RPMI7951 (cell line): ENCODE measurements around the gene WDR74. TPM values are rescaled to one million over a fixed set of nuclear protein-coding genes. Genes with fewer than 3 reads are reported as not detected.
"Not testable (repeated sequence)": the region's sequence is repeated elsewhere in the genome, so short reads cannot be mapped to it uniquely, and the experiment has no call there.

Experiments used
- DNase-seq: peaks from one replicate; pipeline ENCODE4 v3.0.0-alpha.2; 2012; ENCODE audit warnings: low read depth
- total RNA-seq: library from RNA; depleted of rRNA; stranded (reverse); fragments of >200 nt; shearing (Covaris generic); gene quantifications from 2 replicates; pipeline ENCODE4 v1.2.3, GENCODE V29; 2014; rRNA removed

Gene WDR74
- 61.3 and 80.4 TPM in 2 replicates for total RNA-seq

DNA sequence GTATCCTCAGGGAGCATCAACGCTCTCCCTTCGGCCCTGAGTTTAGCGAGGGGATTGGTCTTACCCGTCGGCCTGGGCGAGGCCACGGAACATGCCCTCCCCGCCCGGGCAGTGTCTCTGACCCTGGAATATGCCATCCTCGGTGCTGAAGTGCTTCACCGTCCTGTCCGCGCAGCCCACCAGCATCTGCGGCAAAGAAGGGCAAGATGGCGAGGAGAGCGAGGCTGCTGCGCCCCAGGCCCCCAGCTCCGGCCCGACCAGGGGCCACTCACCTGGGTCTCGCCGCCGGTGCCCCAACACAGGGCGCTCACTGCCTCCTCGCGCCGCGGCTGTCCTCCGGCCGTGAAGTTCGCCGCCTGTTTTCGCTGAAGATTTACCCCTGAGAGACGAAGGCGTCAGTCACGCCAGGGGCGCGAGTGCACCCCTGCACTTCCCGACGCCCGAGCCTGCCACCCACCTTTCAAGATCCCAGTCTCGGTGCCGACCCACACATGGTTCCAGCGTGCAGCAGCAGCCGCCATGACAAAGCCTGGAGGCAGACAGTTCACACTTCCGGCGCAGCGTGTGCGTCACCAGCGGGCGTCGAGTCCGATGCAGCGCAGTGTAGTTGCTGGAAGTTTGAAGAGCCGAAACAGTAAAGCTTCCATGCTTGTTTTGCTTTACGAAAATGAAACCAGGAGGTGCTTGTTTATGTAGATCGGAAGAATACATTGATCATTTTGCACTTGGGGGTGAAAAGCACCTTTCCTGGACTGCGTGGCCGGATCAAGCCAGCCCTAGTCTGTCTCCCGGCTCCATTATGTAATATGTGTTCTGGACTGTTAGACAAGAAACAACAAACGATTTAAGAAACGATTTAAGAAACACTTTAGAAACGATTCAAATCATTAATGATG is at the start of gene WDR74:
WDR74 (minus strand) TSS at position 541 of the 896 bp plus-strand sequence; CDS start at position 521, 20 bp downstream.
- peak; percentile 92 for DNase-seq

GRCh38 chr11:62889126-62889483 is 49.7 kb upstream of the WDR74 start:
- DNase-seq = no peak

DNA sequence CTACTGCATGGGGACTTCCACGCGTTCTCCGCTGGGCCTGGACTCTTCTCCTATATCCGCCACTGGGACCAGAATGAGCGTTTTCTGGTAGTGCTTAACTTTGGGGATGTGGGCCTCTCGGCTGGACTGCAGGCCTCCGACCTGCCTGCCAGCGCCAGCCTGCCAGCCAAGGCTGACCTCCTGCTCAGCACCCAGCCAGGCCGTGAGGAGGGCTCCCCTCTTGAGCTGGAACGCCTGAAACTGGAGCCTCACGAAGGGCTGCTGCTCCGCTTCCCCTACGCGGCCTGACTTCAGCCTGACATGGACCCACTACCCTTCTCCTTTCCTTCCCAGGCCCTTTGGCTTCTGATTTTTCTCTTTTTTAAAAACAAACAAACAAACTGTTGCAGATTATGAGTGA is 49.0 kb upstream of the WDR74 start:
- no peak for DNase-seq

DNA sequence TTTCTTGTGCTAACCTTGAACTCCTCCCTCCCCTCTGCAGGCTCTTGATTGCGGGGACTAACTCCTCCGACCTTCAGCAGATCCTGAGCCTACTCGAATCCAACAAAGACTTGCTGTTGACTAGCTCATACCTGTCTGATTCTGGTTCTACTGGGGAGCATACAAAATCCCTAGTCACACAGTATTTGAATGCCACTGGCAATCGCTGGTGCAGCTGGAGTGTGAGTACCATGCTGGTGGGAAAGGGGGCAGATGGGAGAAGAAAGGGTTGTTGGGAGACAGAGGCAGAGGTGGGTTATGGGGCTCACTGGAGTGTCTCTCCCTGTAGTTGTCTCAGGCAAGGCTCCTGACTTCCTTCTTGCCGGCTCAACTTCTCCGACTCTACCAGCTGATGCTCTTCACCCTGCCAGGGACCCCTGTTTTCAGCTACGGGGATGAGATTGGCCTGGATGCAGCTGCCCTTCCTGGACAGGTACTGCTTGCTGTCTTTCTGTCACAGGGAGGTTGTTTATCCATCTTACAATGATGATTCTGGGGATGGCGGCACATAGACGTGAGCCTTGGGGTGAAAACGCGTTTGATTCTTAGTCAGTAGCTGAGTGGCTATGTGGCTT is 45.9 kb upstream of the WDR74 start:
- no peak for DNase-seq

- DNase-seq = peak; percentile 48
Measured at GRCh38 chr11:62883673-62884072, 44.3 kb upstream of the WDR74 start.

DNA sequence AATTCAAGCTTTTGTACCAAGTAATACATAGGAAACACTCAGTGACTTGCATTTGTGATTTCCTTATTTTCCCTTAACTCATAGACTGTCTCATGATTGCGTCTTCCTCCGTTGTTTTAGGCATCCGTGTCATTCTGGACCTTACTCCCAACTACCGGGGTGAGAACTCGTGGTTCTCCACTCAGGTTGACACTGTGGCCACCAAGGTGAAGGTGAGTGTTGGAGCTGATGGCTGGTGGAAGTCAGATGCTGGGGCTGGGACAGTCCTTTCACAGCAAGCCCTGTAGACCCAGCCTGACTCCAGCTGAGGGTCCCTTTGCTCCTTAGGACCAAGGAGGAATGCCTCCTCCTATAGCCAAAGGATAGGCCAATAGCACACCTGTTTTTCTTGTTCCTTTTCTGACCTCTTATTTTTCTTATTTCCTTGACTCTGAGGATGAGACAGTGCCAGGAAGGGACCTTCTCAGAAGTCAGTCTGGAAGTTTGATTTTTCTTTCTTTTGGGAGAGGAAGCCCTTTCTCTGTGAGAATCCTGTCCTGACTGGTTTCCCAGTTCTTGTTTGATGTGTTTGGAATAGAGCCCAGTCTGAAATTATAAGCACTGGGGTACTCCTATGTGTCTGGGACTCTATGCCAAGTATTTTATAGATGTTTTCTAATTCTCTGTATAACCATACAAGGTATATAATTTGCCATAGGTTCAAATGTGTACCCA is 43.6 kb upstream of the WDR74 start:
- no peak for DNase-seq

- DNase-seq = no peak
Measured at GRCh38 chr11:62882431-62882749, 43.0 kb upstream of the WDR74 start.

GRCh38 chr11:62881579-62882430 is 42.4 kb upstream of the WDR74 start:
- DNase-seq = peak; percentile 96

DNA sequence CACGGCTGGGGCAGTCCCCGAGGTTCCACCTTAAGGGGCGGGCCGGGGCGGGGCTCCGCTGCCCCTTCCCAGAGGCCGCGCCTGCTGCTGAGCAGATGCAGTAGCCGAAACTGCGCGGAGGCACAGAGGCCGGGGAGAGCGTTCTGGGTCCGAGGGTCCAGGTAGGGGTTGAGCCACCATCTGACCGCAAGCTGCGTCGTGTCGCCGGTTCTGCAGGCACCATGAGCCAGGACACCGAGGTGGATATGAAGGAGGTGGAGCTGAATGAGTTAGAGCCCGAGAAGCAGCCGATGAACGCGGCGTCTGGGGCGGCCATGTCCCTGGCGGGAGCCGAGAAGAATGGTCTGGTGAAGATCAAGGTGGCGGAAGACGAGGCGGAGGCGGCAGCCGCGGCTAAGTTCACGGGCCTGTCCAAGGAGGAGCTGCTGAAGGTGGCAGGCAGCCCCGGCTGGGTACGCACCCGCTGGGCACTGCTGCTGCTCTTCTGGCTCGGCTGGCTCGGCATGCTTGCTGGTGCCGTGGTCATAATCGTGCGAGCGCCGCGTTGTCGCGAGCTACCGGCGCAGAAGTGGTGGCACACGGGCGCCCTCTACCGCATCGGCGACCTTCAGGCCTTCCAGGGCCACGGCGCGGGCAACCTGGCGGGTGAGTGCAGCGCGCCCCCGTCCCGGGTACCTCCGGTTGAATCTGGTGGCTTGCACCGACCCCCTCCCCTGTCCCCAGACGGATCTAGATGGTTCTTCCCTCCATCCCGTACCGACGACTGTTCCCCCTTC is 41.6 kb upstream of the WDR74 start, which contains the start of gene SLC3A2:
SLC3A2 (plus strand) TSS at position 94 of the 776 bp plus-strand sequence; CDS start at position 222, 128 bp downstream.
- DNase-seq = peak; percentile 86

- peak; percentile 76 for DNase-seq
Measured at GRCh38 chr11:62880231-62880802, 40.9 kb upstream of the WDR74 start.

DNA sequence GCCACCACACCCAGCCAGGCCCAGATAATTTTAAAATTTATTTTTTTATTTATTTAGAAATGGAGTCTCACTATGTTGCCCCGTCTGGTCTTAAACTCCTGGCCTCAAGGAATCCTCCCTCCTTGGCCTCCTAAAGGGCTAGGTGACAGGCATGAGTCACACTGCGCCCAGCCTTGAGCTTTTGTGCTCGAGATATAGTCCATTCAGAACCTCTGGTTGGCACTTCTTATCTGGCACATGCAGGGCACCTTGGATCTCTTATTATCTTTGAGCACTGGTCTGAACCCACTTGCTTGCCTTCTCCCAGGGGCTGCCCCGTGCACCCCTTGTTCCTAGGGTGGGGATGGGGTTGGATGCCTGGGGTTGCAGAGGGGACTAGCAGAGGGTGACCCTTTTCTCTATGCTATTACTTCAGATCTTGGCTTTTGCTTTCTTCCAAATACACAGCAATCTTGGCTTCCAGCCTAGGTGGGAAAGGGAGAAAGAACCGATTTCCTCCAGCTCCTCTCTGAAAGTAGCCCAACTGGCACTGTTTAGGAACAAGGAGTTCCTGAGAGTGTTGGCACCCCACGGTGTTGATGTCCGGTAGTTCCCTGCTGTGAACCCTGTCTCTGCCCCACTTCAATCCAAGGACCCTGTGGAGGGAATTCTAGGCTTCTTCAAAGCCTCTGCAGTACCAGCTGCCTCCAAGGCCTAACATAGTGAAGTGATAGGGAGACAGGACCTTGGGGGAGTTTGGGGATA is 40.0 kb upstream of the WDR74 start:
- no peak for DNase-seq

DNA sequence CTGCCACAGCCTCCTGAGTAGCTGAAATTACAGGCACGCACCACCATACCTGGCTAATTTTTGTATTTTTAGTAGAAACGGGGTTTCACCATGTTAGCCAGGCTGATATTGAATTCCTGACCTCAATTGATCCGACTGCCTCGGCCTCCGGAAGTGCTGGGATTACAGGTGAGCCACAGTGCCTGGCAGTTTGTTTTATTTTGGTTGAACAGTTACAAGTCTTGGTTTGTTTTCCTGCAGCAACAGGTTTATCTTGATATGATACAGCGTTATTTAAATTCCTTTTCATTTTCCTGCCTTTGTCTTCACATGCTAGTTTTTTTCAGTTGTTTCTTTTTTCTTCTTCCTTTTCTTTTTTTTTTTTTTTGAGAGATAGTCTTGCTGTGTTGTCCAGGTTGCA is 37.3 kb upstream of the WDR74 start:
- no peak for DNase-seq

- no peak for DNase-seq
Measured at GRCh38 chr11:62875698-62876478, 36.5 kb upstream of the WDR74 start.

DNA sequence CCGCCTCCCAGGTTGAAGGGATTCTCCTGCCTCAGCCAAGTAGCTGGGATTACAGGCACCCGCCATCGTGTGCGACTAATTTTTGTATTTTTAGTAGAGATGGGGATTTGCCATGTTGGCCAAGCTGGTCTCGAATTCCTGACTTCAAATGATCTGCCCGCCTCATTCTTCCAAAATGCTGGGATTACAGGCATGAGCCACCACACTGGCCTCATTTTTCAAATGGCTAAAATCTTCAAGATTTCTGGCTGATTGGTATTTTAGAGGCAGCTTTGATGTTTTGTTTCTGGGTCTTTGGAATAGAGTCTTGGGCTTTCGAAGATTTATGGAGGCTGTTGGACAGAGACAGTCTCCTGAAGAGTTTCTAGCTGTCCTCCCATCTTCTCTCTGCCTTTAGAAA is 35.5 kb upstream of the WDR74 start:
- no peak for DNase-seq

DNA sequence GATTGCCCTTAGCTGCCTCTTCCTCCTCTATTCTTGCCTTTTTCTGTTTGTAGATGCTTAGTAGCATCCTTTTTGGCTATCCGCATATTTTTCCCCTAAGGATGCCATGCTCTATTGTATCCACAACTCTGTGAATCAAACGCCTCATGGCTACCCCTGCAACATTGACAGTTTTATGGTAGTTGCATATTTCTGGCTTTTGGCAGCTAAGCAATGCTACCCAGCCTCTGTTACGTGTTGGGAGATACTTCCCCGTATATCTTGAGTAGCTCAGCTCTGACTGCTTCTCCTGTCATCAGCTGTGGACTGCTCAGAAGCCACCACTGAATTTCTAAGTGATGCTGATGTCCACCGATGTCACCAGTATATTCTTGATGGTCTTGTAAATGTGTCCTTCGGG is 26.2 kb upstream of the WDR74 start:
- no peak for DNase-seq

GRCh38 chr11:62863687-62864335 is 24.4 kb upstream of the WDR74 start:
- DNase-seq = no peak

DNA sequence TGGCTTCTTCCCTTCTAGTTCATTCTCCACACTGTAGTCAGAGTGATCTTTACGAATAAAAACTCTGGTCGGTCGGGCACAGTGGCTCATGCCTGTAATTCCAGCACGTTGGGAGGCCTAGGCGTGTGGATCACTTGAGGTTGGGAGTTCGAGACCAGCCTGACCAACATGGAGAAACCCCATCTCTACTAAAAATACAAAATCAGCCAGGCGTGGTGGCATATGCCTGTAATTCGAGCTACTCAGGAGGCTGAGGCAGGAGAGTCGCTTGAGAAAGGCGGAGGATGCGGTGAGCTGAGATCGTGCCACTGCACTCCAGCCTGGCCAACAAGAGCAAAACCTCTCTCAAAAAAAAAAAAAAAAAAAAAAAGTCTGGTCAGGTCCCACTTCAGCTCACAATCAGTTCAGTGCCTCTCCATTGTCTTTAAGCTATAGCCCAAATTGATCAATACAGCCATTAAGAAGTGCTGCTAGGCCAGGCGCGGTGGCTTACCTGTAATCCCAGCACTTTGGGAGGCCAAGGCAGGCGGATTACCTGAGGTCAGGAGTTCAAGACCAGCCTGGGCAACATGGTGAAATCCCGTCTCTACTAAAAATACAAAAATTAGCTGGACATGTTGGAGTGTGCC is 22.3 kb upstream of the WDR74 start:
- DNase-seq = not testable (repeated sequence)
